ENCODE measurements around the gene OR10J1.

The OR10J1 gene

GRCh38 chr1:159473335-159473734, 33.8 kb downstream of the OR10J1 start:
- DNase-seq (ENCODE audit: low read depth): peak; percentile 84
- H3K4me3 ChIP-seq (ENCODE audit: control insufficient read depth, low read depth, low read length): no peak overlapping the region
- no peak for TF ChIP-seq CTCF (conservative IDR thresholded peaks at IDR 0.05; ENCODE audit: control insufficient read depth, insufficient read depth, low read depth, low read length)

- no peak for TF ChIP-seq CTCF (conservative IDR thresholded peaks at IDR 0.05; ENCODE audit: control insufficient read depth, insufficient read depth, low read depth, low read length)
- H3K4me3 ChIP-seq (ENCODE audit: control insufficient read depth, low read depth, low read length): no peak overlapping the region
- DNase-seq (ENCODE audit: low read depth): peak; percentile 31
Observed at GRCh38 chr1:159474926-159475325, 35.4 kb downstream of the OR10J1 start.

GRCh38 chr1:159483501-159483900, 44.0 kb downstream of the OR10J1 start:
- TF ChIP-seq CTCF (conservative IDR thresholded peaks at IDR 0.05; ENCODE audit: control insufficient read depth, insufficient read depth, low read depth, low read length): no peak
- no peak overlapping the region for H3K4me3 ChIP-seq (ENCODE audit: control insufficient read depth, low read depth, low read length)
- peak; percentile 21 for DNase-seq (ENCODE audit: low read depth)
